Upper lobe of left lung (tissue), 4 donors: ENCODE data around the gene ZMYND8.

Source experiments
- POLR2A ChIP-seq, 4 donors: fragments of 450-650 bp; IDR thresholded peaks; one replicate each; pipeline ENCODE4 v1.5.1; 2016 to 2017; ENCODE audit warnings: antibody characterized with exemption in 4 of 4, mild to moderate bottlenecking in 2 of 4
- POLR2AphosphoS5 ChIP-seq, 2 donors: sonication (generic); formaldehyde crosslinking; IDR thresholded peaks; one replicate each; pipeline ENCODE4 v1.5.1; 2017; ENCODE audit warnings: antibody characterized with exemption in 2 of 2
- TF ChIP-seq, protein P1 (sequence below), 6 experiments: fragments of 450-650 bp in 4 of 6; fragments of 200-600 bp in 2 of 6; sonication (generic) in 2 of 6; IDR thresholded peaks; one replicate each; pipeline ENCODE4 v1.5.1; 2016 to 2019; ENCODE audit warnings: antibody characterized with exemption in 6 of 6

DNA sequence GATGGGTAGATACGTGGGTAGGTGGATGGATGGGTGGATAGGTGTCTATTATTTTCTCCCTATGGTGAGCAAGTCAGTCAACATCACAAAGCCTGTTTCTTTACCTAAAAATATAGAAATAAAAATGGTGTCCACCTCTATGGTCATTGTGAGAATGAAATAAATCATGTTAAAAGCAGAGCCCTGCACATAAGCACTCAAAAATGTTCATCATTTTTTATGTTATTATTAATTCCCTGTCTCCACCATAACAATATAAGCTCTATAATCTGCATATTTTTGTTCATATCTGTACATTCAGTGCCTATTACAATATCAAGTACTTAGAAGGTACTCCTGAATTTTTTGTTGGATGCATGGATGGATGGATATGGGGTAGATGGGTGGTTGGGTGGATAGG is 177.6 kb downstream of the ZMYND8 start:
- TF ChIP-seq, protein P1, sequence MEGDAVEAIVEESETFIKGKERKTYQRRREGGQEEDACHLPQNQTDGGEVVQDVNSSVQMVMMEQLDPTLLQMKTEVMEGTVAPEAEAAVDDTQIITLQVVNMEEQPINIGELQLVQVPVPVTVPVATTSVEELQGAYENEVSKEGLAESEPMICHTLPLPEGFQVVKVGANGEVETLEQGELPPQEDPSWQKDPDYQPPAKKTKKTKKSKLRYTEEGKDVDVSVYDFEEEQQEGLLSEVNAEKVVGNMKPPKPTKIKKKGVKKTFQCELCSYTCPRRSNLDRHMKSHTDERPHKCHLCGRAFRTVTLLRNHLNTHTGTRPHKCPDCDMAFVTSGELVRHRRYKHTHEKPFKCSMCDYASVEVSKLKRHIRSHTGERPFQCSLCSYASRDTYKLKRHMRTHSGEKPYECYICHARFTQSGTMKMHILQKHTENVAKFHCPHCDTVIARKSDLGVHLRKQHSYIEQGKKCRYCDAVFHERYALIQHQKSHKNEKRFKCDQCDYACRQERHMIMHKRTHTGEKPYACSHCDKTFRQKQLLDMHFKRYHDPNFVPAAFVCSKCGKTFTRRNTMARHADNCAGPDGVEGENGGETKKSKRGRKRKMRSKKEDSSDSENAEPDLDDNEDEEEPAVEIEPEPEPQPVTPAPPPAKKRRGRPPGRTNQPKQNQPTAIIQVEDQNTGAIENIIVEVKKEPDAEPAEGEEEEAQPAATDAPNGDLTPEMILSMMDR (IDR thresholded peaks at IDR 0.05) = no peak
- TF ChIP-seq POLR2A (IDR thresholded peaks at IDR 0.05) = no peak
- TF ChIP-seq POLR2AphosphoS5 (IDR thresholded peaks at IDR 0.05) = no peak
